AG08395 (cell line): ENCODE results near the gene FRMD4B.
A peak's percentile ranks its signal among the peaks of the same experiment; 100 is the strongest.

Source experiments
- DNase-seq: peaks from one replicate; pipeline ENCODE4 v3.0.0; 2012; ENCODE audit warnings: mixed read lengths, low spot score

FRMD4B gene

DNA sequence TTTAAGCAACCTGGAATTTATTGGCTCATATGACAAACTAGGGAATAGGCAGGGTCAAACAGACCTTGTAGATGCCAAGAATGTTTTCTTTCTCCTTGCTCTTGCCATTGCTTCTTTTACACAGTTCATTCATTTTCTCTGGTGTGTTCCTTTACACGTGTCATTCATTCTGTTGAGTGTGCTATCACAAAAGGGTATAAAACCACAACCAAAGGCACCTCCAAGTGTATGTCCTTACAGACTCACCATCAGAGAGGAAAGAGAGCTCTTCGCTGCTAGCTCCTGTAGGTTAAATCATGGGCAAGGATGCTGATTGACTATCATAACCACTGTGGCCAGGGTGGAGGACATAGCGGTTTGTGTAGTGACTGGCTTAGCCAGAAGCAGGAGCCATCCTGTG is 19.2 kb upstream of the FRMD4B start:
- DNase-seq = no peak

DNA sequence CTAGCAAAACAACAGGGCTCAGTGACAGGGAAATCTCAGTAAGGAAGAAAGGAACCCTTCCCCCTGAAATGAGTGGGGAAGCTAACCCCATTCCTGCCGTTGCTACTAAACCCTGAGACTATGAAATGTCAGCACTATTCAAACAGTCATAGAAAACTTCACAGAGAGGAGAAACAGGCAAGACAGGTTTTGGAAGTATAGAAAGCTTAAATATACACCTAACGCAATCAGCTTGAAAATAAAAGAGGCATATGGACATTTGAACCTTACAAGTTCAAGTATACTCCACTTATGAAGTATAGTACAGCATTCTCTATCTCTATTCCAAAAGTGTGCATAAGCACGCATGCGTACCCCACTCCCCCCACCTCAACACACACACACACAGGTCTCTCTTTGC is 17.6 kb upstream of the FRMD4B start:
- no peak for DNase-seq

DNA sequence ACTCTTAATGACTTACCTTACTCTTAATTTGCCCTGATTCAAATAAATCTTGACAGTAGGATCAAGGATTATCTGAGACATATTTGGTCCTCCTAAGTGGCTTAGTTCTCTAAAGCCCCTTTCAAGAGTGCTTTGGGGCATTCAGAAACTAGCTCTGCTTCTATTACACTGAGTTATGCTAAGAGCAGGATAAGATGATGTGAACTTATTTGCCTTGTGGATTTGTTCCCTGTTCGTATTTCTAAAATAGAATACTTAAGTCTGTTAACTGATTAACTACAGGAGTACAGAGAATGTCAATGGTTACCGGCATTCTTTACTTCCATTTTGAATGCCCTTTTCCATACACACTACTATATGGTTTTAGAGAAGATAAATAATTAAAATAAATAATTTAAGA is 14.8 kb upstream of the FRMD4B start:
- DNase-seq = no peak

DNA sequence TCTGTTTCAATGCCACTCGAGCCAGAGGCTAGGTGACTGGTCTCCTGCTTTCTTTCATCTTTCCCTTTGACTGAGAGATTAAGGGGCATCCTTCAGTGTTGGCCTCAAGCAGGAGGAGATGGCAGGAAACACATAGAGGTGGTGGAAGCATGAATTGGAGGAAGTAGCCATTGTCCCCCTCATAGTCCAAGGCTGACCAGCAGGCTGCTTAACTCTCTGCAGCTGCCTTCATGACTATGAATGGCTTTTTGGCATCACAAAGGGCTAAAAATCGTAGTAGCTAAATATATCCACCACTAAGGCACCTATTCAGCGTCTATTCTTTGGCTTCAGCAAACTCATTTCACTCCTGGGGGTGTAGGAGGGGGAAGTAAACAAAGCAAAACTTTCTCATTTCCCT is 7.0 kb upstream of the FRMD4B start:
- DNase-seq = no peak

DNA sequence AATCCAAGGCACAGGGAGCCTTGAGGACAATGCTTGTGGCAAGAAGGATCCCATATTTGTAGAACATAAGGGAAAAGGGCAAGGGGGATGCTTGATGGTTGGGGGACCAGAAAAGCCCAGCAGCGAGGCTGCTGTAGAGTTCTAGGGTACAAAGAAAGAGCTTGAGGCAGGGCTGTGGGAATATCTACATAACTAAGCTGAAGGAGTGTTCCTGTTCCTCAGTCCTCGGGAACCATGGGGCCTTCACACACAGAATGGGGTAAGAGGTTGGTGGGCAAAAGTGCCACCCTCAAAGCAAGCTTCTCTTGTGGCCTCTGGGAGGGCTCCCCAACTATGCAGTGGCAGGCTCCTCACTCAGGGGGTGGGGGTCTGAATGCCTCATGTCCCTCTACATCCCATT is 6.5 kb upstream of the FRMD4B start:
- no peak for DNase-seq

DNA sequence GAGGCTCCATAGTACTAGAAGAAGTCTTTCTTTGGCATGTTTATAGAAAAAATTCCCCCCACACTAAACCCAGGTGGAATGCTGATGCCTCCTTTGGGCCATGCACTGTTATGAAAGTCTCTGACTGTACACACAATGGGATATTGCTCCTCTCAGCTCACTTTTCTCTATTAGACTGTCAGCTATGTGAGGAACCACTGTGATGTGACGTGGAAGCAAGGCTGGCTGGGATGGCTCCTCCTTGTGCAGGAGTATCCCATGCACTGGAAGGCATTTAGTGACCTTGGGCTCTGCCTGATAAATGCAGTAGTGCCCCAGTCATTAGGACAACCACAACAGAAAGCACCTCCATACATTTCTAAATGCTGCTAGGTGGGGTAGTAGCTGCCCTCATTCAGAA is 5.7 kb upstream of the FRMD4B start:
- DNase-seq = no peak

DNA sequence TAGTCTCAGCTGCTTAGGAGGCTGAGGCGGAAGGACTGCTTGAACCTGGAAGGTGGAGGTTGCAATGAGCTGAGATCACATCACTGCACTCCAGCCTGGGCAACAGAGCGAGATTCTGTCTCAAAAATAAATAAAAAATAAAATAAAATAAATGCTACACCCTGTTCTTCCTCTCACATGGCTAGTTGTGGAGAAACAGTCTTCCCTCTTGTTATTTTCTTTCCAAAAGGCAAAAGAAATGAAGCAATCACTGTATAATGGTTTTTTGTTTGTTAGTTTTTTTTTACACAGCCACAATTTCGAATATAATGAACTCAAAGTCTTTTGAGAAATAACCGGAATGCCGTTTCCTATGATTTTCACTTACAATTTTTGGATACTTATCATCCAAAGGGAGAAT is 4.9 kb upstream of the FRMD4B start:
- no peak for DNase-seq

DNA sequence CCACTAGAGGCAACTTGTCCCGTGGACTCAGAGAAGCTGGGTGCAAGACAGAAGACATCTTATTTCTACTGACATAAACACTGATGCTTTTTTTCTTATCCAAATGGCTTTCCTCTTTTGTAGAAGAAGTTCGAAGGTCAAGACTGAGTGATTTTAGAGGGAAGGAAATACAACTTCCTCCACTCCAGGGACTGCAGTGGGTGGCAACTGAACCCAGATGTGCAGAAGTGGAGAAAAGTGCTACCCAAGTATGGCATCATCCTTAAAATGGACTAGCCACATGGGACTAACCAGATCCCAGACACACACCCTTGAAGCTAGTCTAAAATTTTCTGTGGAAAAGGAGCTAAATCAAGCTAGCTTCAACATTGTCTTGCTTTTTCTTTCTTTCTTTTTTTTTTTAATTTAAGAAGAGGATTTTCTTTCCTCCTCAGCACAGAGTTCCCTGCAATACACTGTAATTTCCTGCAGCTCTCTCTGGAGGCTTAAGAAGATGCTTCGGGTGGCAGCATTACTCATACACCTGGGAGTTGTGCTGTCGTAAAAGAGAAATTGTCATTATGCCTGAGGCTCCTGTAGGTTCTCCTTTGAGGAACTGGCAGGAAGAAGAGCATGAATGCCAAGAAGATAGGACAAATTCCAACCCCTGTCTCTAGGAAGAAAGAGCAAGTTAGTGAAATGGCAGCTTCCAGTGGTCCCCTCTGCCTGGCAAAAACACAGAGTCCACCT is 3.8 kb upstream of the FRMD4B start:
- no peak for DNase-seq

DNA sequence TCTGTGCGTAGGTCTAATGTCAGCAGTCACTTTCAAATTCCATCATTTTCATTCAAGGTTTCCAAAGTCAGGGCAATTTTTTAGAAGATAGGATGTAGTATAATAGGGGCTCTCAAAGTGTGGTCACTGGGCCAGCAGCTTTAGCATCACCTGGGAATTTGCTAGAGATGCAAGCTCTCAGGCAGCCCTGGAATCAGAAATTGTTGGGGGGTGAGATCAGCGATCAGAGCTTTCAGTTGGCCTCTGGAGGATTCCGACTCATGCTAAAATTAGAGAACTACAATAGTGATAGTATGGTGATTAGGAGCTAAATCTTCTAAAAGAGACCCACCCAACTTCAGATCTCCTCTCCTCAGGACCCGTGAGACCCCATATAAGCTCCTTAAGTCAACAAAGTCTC is 2.4 kb upstream of the FRMD4B start:
- DNase-seq = no peak

DNA sequence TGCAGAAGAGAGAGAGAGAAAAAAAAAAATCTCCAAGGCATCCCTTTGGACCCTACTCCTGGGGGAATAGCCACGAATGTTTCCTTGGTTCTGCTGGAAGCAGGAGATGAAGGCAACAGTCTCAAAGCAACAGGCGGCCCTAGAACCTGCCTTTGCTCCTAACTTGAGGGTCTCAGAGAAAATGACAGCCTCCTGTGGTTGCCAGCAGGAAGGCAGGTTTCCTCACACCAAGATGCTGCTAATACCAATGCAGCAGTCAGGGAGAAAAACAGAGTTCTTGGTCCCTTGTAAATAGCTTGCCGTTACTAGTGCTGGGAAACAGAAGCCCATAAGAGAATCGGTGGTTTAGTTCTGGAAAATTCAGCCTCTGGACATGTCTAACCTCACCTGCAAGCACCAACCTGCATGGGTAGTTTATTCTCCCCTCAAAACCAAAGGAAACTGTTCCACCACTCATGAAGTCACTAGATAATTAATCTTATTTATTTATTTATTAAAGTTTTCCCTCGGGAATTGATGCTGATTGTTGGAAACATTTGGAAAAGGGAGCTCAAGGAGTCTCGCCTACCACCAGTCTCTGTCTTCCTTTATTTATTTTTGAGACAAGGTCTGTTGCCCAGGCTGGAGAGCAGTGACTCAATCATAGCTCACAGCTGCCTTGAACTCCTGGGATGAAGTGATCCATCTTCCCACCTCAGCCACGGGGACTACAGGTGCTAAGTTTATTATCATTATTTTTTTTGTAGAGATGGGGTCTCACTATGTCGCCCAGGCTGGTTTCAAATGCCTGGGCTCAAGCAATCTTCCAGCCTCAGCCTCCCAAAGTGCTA is 883 bp upstream of the FRMD4B start:
- no peak for DNase-seq

DNA sequence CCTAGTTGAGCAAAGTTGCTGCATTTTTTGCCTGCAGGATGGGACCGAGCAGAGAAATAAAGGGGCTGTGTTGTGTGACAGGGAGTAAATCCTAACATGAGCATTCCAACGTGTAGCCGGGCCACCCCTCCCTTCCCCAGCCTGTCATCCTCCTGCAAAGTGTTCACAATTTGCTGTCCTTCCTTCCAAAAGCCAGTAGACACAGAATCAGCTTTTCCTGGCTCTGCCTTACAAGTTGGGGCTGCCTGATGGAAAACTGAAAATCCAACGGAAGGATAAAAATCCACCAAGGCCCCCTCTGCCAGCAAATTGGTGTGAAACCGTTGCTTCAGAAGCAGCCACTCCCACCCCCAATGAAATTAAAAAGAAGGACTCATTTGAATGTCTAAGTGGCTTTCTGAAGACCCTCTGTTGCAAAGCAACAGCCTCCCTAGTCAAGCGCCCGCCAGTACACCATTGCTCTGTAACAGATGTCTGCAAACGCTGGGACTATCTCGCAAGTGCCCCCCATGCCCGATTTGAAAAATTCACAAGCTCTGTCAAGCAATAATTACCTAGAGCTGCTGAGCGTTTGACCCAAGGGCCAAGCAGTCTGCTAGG is 665 bp downstream of the FRMD4B start:
- no peak for DNase-seq

DNA sequence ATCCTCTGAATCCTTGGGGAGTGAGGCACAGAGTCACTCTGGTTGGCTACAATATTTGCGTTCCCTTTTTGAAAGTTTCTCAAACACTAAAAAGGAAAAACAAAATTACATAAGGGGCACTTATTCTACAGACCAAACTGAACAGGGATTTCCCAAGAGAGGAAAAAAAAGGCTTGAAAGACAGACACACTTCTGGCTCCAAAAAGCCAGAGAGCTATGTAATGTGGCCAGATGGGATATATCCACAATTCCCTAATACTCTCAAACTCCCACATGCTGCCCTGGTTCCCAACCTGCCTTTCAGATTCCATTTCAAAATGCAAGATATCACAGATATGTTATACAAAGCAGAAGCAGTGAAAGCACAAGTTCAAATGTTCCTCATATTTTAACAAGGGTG is 1.6 kb downstream of the FRMD4B start:
- DNase-seq = no peak

DNA sequence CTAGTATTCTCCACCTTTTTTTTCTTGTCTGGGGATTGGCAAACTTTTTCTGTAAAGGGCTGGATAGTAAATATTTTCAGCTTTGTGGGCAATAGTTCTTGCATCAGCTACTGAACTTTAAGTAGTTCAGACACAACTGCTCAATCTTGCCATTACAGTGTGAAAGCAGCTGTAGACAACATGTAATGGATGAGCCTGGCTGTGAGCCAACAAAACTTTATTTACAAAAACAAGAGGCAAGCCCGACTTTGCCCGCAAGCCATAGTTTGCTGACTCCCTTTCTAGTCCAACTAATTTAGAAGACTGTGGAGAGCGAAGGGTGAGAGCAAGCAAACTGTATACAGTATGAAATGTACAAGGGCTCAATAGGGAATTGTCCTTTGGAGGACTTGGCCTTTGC is 6.2 kb downstream of the FRMD4B start:
- no peak for DNase-seq

DNA sequence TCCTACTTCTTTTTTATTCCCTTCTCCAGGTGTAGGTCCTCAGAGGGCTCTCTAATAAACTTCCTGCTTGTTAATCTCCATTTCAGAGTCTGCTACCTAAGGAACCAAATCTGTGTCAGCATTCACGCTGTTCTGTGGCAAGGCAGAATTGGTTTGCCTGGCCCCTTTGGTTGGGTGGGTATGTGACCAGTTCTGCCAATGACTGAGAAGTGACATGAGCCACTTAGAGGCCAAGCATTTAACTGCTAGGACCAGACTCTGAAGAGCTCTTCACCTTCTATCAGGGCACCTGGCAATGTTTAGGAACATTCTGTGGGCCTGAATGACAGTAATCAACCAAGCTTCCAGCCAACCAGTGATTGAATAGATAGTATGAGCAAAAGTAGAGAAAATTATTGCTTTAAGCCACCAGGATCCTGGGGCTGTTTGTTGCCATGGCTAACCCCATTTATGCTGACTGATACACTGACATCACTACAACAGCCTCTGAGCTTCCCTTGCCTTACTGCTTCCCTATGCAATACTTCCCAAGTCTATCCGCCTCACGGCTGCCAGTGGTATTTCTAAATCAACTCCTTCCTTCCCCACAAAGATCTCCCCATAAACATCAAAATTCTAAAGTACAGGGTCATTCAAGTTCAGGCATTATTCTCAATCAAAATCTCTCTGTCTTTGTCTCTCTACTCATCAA is 7.6 kb downstream of the FRMD4B start:
- DNase-seq = no peak

DNA sequence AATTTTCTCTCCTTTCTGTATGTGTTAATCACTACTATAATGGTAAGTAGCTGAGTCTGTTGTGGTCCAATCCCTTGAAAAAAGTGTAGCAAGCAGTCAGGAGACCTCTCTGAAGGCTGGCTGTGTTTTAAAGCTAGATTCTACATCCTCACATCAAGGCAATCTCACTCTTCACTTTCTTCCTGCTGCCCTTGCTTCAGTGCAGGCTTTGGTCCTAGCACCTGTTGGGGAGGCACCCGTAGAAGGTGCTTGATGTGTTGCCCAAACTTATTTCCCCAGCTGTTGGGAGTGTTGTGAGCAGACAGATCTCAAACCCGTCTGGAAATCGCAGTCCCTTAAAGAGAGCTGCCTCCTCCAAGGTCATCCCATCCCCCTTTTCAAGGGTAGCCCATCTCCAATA is 8.6 kb downstream of the FRMD4B start:
- DNase-seq = no peak

DNA sequence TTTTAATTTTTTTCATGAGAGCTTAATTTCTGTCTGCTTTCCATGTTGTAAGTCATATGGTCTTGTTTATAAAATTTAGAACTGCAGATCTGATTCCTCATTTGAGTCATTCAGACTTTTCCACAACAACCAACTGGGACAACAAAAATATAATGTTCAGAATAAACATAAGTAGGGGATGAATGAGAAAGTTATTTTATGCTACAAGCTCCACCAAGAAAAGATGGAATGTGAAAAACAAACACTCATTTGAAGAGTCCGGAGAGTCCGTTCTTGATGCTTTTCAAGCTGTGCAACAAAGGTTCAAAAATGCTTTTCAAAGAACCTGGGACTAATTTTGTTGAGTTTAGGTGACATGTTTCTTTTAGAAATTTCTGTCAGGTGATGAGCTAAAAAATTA is 9.2 kb downstream of the FRMD4B start:
- DNase-seq = no peak

DNA sequence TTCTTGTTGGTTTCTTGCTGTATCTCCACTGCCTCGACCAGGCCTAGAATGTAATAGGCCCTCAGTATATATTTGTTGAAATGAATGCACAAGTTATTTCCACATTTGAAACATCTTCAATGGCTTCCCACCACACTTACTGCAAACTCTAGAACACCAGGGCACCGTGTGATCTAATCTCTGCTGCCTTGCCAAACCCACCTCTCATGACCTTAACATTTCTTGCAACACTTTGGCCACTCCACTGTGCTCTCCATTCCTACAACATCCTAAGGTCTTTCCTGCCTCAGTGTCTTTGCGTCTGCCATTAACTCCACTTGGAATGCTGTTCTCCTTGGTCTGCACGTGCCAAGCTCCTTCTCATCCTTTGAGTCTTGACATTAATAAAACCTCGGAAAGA is 14.1 kb downstream of the FRMD4B start:
- DNase-seq = no peak

DNA sequence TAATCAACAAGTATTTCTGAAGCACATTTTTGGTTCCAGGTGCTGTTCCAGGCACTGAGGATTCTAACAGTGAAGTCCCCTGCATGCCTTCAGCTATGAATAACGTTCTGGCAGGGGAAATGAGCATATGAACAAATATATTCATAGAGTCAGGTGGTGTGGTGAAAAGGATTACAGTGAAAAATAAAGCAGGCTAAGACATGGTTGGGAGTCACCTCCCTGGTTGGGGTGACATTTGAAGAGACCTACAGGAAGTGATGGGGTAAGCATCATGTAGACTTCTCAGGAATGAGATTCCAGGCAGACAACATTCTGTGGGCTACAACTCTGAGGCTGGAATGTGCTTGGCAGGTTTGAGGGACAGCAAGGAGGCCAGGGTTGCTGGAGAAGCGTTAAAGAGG is 15.0 kb downstream of the FRMD4B start:
- peak; percentile 15 for DNase-seq

DNA sequence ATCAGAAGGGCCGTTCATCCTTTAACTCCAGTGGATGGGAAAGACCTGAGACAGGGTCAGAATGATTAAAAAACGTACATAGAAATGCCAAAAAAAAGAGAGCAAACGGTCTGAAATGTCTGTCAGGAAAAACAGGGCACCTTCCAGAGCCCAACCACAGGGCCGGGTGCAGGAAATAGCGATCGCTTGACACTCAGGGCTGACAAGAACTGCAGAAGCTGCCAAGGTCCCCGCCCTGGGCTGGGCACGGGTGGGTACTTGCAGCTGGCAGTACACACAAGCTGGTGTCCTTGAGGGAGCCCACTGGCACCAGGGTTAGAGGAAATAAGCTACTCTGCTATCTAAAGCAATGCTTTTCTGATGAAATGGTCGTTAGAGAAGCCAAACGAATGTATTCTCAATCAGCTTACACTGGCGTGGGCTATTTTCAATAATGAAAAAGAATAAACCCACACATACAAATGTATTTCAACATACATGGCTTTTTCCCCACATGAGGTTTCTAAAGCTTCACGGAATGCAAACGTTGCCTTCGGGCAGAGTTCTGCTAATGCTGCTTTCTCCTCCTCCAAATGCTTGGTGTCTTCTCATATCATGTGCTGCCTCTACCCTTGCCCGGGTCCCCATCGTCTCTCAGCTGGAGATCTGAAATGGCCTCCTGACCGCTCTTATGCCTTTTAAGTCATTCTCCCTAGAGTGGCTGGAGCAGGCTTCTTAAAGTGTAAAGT is 15.6 kb downstream of the FRMD4B start:
- DNase-seq = peak; percentile 40

DNA sequence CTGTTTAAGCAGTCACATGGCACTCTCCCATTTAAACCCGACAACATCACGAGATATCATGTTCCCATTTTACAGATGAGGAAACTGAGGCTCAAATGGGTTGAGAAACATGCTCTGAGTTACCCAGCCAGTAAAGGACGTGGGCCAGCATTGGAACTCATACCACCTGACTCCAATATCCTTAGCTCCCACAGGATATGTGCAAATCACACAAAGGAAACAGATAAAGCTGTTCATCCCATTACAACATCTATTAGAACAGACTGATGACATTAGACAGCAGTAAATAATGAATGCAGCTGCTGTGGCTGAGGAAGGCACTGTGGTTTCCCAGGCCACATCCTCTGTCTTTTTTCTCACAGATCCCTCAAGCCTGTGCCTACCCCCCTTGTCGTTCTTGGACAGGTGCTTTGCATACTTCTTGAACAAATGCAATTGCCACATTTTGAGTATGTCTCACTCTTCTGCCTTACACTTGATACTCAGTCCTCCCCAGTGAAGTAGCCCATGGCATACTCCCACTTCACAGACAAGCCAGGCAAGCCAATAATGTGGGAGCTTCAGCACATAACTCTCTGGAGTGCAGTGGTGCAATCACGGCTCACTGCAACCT is 17.7 kb downstream of the FRMD4B start:
- no peak for DNase-seq

DNA sequence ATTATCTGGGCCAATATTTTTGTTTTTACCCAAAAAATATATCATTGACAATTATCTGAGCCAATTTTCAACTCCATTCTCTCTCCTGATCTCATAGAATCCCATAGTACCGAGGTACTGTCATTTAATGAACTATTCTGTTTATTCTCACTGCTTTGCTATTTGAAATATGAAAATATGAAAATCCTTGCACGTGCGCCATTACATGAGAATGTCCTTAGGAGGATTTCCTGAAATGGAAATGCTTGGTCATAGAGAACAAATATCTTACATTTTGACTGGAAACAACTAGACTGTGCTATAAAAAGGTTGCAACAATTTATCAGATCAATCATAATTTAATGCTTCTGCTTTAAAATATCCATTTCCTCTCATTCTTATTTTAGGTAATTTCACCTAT is 18.3 kb downstream of the FRMD4B start:
- DNase-seq = no peak

DNA sequence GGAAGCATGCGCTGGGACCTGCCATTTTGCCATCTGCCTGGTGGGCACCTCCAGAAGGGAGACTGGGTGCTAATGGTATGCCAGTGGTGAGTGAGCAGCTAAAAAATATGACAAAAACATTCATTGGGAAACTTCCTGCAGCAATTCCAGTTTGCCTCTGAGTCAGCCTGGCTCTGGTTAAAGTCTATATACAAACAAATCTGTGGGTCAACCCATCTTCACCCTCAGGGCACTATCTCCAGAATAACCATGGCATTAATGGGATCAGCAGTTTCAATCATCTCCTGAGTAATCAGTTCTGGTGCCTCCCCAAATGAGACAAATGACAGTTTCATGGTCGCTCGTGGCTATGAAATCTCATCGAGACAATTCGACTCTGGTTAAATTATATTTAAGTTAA is 21.5 kb downstream of the FRMD4B start:
- peak; percentile 57 for DNase-seq
